Measurements from ENCODE around the gene TMEM43.
A peak's percentile ranks its signal among the peaks of the same experiment; 100 is the strongest.

TMEM43 gene

DNA sequence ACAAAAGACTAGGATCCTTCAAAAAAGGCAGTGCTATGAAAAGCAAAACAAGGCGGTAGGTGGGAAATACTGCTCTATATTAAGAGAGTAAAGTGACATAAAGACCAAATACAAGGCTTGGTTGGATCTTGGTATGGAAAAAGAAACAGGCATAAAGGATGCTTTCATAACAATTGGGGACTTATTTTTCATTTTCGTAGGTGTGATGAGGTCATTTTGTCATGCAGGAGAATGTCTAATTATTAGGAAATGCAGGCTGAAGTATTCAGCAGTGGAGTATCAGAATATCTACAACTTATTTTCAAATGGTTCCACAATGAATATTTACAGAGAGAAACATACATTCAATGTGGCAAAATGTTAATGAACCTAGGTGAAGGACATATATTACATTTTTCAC lies 44.6 kb downstream of the TMEM43 start:
- FAIRE-seq = no peak
- DNase-seq (ENCODE audit: insufficient read length, low spot score) = no peak

GRCh38 chr3:14169871-14170270 lies 45.0 kb downstream of the TMEM43 start:
- no peak for TF ChIP-seq TAF1 (IDR thresholded peaks at IDR 0.05; ENCODE audit: low read depth, low read length)
- no peak for TF ChIP-seq POLR2A (IDR thresholded peaks at IDR 0.05; ENCODE audit: low read depth, low read length)
- TF ChIP-seq POLR2AphosphoS5 (IDR thresholded peaks at IDR 0.05; ENCODE audit: low read depth, low read length) = no peak
- no peak for TF ChIP-seq POU2F2 (IDR thresholded peaks at IDR 0.05; ENCODE audit: low read depth, low read length)
- FAIRE-seq = no peak
- DNase-seq (ENCODE audit: insufficient read length, low spot score) = no peak

More for the DNA sequence above, 44.6 kb downstream of the TMEM43 start:
- TF ChIP-seq POU2F2 (IDR thresholded peaks at IDR 0.05; ENCODE audit: low read depth, low read length) (no peak), POLR2A (IDR thresholded peaks at IDR 0.05; ENCODE audit: low read depth, low read length) (no peak), PAX5 (IDR thresholded peaks at IDR 0.05; ENCODE audit: insufficient read depth, low read length, severe bottlenecking) (no peak), TAF1 (IDR thresholded peaks at IDR 0.05; ENCODE audit: low read depth, low read length) (no peak), SPI1 (IDR thresholded peaks at IDR 0.05; ENCODE audit: low read depth, low read length) (no peak), POLR2AphosphoS5 (IDR thresholded peaks at IDR 0.05; ENCODE audit: low read depth, low read length) (no peak)

DNA sequence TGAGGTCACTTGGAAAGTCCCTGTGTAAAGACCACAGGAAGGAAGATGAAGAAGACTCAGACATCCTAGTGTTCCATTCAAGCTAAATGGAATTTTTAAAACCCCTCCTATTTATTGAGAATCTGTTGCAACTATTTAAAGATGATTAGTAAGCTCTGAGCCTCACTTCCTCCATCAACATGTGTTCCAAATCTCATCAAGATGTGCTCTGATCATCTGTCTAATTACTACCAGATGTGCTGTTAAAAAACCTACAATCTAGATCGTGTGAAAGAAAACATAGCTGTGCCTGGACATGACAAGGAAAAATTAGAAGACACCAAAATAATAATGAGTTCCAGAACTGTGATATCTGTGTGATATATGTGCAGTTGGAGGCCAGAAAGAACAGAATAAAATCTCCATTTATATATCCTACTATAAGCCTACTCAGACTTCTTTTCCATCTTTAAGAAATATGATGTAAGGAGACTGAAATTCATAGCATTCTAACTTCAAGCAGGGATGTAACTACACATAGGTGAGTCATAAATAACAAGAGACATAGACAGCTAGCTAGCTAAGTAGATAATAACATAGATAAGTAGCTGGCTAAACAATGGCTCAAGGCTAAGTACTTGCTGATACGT lies 45.8 kb downstream of the TMEM43 start:
- FAIRE-seq = no peak
- no peak for DNase-seq (ENCODE audit: insufficient read length, low spot score)

GRCh38 chr3:14172496-14172895 lies 47.6 kb downstream of the TMEM43 start:
- no peak for TF ChIP-seq TAF1 (IDR thresholded peaks at IDR 0.05; ENCODE audit: low read depth, low read length)
- TF ChIP-seq SPI1 (IDR thresholded peaks at IDR 0.05; ENCODE audit: low read depth, low read length) = no peak
- no peak for TF ChIP-seq PAX5 (IDR thresholded peaks at IDR 0.05; ENCODE audit: insufficient read depth, low read length, severe bottlenecking)
- no peak for TF ChIP-seq POU2F2 (IDR thresholded peaks at IDR 0.05; ENCODE audit: low read depth, low read length)
- TF ChIP-seq POLR2A (IDR thresholded peaks at IDR 0.05; ENCODE audit: low read depth, low read length) = no peak
- no peak for TF ChIP-seq POLR2AphosphoS5 (IDR thresholded peaks at IDR 0.05; ENCODE audit: low read depth, low read length)
- DNase-seq (ENCODE audit: insufficient read length, low spot score) = no peak
- FAIRE-seq = no peak

More for the DNA sequence above, 45.8 kb downstream of the TMEM43 start:
- TF ChIP-seq TAF1 (IDR thresholded peaks at IDR 0.05; ENCODE audit: low read depth, low read length) (no peak), POLR2AphosphoS5 (IDR thresholded peaks at IDR 0.05; ENCODE audit: low read depth, low read length) (no peak), POU2F2 (IDR thresholded peaks at IDR 0.05; ENCODE audit: low read depth, low read length) (no peak), SPI1 (IDR thresholded peaks at IDR 0.05; ENCODE audit: low read depth, low read length) (no peak), PAX5 (IDR thresholded peaks at IDR 0.05; ENCODE audit: insufficient read depth, low read length, severe bottlenecking) (no peak), POLR2A (IDR thresholded peaks at IDR 0.05; ENCODE audit: low read depth, low read length) (no peak)

GRCh38 chr3:14174483-14174882 lies 49.6 kb downstream of the TMEM43 start:
- TF ChIP-seq TAF1 (IDR thresholded peaks at IDR 0.05; ENCODE audit: low read depth, low read length) (no peak), POU2F2 (IDR thresholded peaks at IDR 0.05; ENCODE audit: low read depth, low read length) (no peak), SPI1 (IDR thresholded peaks at IDR 0.05; ENCODE audit: low read depth, low read length) (no peak), POLR2A (IDR thresholded peaks at IDR 0.05; ENCODE audit: low read depth, low read length) (no peak), POLR2AphosphoS5 (IDR thresholded peaks at IDR 0.05; ENCODE audit: low read depth, low read length) (no peak), PAX5 (IDR thresholded peaks at IDR 0.05; ENCODE audit: insufficient read depth, low read length, severe bottlenecking) (no peak)
- no peak for DNase-seq (ENCODE audit: insufficient read length, low spot score)

GRCh38 chr3:14175383-14176037 lies 50.7 kb downstream of the TMEM43 start:
- FAIRE-seq = peak; percentile 13

More at GRCh38 chr3:14174483-14174882, 49.6 kb downstream of the TMEM43 start:
- FAIRE-seq = no peak

GRCh38 chr3:14177580-14178246 lies 52.9 kb downstream of the TMEM43 start:
- DNase-seq (ENCODE audit: insufficient read length, low spot score) = no peak
- TF ChIP-seq PAX5 (IDR thresholded peaks at IDR 0.05; ENCODE audit: insufficient read depth, low read length, severe bottlenecking) = no peak
- TF ChIP-seq TAF1 (IDR thresholded peaks at IDR 0.05; ENCODE audit: low read depth, low read length) = no peak
- TF ChIP-seq SPI1 (IDR thresholded peaks at IDR 0.05; ENCODE audit: low read depth, low read length) = no peak
- no peak; the same call in 1 of the 2 replicates for TF ChIP-seq POLR2A (IDR thresholded peaks at IDR 0.05; ENCODE audit: low read depth, low read length)
- TF ChIP-seq POU2F2 (IDR thresholded peaks at IDR 0.05; ENCODE audit: low read depth, low read length) = no peak
- FAIRE-seq = no peak

More at GRCh38 chr3:14175383-14176037, 50.7 kb downstream of the TMEM43 start:
- no peak for TF ChIP-seq SPI1 (IDR thresholded peaks at IDR 0.05; ENCODE audit: low read depth, low read length)
- TF ChIP-seq PAX5 (IDR thresholded peaks at IDR 0.05; ENCODE audit: insufficient read depth, low read length, severe bottlenecking) = no peak
- no peak for TF ChIP-seq POU2F2 (IDR thresholded peaks at IDR 0.05; ENCODE audit: low read depth, low read length)
- no peak for TF ChIP-seq POLR2A (IDR thresholded peaks at IDR 0.05; ENCODE audit: low read depth, low read length)
- no peak for TF ChIP-seq TAF1 (IDR thresholded peaks at IDR 0.05; ENCODE audit: low read depth, low read length)
- TF ChIP-seq POLR2AphosphoS5 (IDR thresholded peaks at IDR 0.05; ENCODE audit: low read depth, low read length) = no peak
- no peak for DNase-seq (ENCODE audit: insufficient read length, low spot score)

DNA sequence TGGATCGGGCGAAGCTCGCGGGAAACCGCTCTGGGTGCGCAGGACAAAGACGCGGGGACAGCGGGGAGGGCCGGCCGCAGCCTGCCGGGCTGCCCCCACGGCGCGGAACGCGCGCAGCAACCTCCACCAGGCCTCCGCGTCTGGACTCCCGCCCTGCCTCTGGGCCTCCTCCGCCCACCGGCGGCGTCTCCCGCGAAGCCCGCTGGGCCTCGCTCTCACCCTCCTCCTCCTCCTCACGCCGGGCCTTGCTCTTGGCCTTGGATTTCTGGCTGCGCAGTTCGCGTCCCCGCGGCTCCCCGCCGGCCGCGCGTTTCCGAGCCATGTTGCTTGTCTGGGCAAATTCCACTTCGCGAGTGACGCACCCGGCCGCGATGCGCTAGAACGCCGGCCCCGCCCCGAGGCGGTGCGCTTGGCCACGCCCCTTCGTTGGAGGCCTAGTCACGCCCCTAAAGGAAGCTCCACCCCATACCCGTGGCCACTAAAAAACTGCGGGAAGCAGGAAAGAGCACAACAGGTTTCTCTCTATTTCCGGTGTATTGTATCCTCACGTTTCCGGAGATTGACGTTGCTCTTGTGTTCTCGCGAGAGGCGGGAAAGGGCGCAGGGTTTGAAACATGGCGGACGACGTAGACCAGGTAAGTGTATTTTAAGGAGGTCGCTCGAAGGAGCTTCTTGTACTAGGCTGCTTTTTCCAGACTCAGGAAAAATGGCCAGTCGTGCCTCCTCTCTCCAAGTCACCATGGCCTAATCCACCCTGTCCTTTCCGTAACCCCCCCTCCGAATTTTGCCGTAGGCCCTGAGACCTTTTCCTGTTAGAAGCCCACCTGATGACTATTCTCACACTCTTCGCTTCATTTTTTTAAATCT lies 53.6 kb downstream of the TMEM43 start, which contains the start of the genes LSM3 and XPC:
LSM3 (plus strand) TSS at position 571 of the 867 bp plus-strand sequence; CDS start at position 615, 44 bp downstream.
XPC (minus strand) TSS at position 355 of the 867 bp plus-strand sequence; CDS start at position 322, 33 bp downstream.
- FAIRE-seq (peak; percentile 98), DNase-seq (ENCODE audit: insufficient read length, low spot score) (peak; percentile 73)
- no peak for TF ChIP-seq SPI1 (IDR thresholded peaks at IDR 0.05; ENCODE audit: low read depth, low read length)
- TF ChIP-seq POLR2A (IDR thresholded peaks at IDR 0.05; ENCODE audit: low read depth, low read length) = peak; percentile 83
- peak; percentile 85 for TF ChIP-seq POLR2AphosphoS5 (IDR thresholded peaks at IDR 0.05; ENCODE audit: low read depth, low read length)
- peak; percentile 71 for TF ChIP-seq TAF1 (IDR thresholded peaks at IDR 0.05; ENCODE audit: low read depth, low read length)
- no peak for TF ChIP-seq PAX5 (IDR thresholded peaks at IDR 0.05; ENCODE audit: insufficient read depth, low read length, severe bottlenecking)
- TF ChIP-seq POU2F2 (IDR thresholded peaks at IDR 0.05; ENCODE audit: low read depth, low read length) = peak; percentile 58
